ENCODE data around the gene LMBR1.
A peak's percentile ranks its signal among the peaks of the same experiment; 100 is the strongest.
"Not testable (repeated sequence)": the region's sequence is repeated elsewhere in the genome, so short reads cannot be mapped to it uniquely, and the experiment has no call there.

Gene LMBR1

GRCh38 chr7:156892821-156893706, at the start of gene LMBR1:
LMBR1 (minus strand) TSS chr7:156893183; CDS start chr7:156892993, 190 bp downstream.
- DNase-seq, result peak; percentile 95

DNA sequence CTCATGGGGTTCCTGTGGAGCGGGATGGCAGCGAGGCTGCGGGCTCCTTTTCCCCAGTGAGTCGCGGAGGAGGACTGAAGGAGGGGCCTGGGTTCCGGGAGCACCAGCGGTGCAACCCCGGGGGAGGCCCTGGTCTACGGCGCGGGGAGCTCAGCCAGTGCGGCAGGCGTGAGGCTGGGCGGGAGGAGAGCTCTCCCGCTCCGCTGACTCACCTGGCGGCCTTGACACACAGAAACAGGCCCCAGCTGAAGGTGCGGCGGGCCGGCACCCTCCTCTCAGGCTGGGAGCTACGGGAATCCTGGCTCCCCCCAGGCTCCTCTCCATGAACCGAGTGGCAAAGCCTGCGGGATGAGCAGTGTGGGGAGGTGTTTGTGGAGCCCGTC, 49.7 kb upstream of the LMBR1 start:
- no peak for DNase-seq

GRCh38 chr7:156941393-156942182, 48.6 kb upstream of the LMBR1 start:
- no peak for DNase-seq

- no peak for DNase-seq
Observed at GRCh38 chr7:156940421-156941122, 47.6 kb upstream of the LMBR1 start.

DNA sequence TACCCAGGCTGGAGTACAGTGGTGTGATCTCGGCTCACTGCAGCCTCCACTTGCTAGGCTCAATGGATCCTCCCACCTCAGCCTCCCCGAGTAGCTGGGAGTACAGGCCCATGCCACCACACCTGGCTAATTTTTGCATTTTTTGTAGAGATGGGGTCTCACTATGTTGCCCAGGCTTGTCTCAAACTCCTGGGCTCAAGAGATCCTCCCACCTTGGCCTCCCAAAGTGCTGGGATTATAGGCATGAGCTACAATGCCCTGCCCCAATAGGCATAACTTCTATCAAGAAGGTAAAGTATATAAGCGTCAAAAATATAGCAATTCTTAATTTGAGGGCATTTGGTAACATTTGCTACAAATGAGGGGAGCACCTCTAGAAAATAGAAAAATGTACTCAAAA, 43.8 kb upstream of the LMBR1 start:
- DNase-seq, result not testable (repeated sequence)

DNA sequence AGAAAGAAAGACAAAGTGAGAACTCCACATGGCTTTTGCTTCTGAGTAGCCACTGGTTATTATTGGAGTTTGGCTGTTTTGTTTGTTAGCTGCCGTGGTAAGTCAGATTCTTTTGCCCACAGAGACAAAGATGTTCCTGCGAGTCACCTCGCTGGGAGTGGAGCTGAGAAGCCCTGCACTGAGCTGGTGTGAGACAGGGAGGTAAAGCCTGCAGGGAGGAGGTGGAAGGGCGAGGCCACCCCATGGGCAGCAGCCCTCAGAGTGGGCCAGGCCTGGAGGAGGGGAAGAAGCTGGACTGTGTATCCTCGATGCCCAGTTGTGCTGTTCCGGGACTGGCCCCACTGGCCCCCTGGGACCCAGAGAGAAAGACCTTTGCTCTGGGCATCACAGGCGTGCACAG, 42.3 kb upstream of the LMBR1 start:
- no peak for DNase-seq

DNA sequence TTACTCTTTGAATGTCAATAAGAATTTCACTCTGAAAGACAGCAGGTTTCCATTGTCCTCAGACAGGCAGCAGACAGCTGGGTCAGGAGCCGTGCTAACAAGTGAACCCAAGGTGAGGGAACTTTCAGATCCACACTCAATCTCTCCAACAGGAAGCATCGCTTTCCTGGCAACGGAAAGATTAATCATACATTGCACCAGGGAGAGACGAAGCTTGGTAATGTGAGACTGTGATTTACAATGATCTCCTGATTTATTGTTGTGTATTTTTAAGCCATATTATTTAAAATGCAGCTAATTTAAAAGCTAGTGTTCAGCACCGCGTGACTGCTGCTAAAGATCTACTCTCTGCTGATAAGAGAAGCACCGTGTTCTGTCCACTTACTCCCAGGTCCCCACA, 39.0 kb upstream of the LMBR1 start:
- no peak for DNase-seq

- DNase-seq, result peak; percentile 28
Observed at GRCh38 chr7:156929789-156930539, 37.0 kb upstream of the LMBR1 start.

DNA sequence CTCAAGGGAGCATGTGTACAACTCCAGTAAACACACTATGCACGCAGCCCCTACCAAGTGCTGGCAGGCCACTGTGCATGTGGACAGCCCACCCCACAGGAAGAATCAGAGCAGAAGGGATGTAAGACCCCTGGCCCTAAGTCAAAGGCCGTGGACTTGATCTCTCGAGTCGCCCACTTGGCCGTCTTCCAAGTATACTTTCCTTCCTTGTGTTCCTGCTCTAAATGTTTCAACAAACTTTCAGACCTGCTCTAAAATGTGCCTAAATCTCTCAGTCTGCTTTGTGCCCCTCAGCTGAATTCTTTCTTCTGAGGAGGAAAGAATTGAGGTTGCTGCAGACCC, 35.4 kb upstream of the LMBR1 start:
- no peak for DNase-seq

GRCh38 chr7:156927571-156928405, 34.8 kb upstream of the LMBR1 start:
- no peak for DNase-seq

DNA sequence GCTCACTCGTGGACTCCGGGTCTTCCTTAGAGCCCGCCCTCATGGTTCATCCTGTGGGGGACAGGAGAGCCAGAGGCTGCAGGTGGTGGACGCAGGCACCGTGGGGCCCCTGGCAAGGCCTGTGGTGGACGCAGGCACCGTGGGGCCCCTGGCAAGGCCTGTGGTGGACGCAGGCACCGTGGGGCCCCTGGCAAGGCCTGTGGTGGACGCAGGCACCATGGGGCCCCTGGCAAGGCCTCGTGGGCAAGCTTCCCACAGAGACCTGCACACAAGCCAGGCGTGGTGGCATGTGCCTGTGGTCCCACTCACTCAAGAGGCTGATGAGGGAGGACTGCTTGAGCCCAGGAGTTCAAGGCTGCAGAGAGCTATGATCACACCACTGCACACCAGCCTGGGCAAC, 32.8 kb upstream of the LMBR1 start:
- not testable (repeated sequence) for DNase-seq

- not testable (repeated sequence) for DNase-seq
Observed at GRCh38 chr7:156922304-156922703, 29.3 kb upstream of the LMBR1 start.

GRCh38 chr7:156920487-156921373, 27.7 kb upstream of the LMBR1 start:
- DNase-seq, result not testable (repeated sequence)

DNA sequence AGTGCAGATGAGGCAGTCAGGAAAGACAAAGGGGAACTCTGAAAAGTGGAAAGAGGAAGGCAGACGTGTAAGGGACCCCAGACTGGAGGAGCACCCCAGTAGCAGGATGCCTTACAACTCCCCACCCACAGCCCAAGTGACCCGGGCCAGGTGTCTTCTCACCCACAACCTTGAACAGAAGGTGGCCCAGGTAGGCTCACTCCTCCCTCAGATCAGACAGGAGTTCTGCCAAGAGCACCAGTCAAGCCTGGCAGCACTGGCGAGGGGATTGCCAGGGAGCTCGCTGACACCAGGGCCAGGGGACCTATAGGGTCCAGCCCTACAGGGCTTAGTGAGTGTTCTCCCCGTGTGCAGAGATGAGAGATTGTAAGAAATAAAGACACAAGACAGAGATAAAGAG, 27.1 kb upstream of the LMBR1 start:
- no peak for DNase-seq

GRCh38 chr7:156919132-156919713, 26.2 kb upstream of the LMBR1 start:
- DNase-seq, result no peak

DNA sequence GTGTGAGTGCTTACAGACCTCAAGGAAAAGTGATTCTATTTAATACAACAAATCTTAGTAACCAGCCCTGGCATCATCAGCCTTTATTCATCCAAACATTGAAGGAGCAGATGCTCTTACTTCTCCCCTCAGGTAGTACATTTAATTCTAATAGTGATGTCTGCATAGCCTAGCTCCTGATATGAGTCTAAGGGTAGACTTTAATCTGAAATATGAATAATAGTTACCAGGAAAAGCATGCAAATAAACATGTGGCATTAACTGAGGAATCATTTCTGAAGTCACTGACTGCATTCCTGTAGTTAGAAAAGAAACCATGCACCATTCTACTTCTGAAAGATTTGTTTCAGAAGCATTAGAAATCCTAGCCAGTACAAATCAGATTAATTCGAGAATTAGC, 25.7 kb upstream of the LMBR1 start:
- DNase-seq, result no peak

- DNase-seq, result not testable (repeated sequence)
Observed at GRCh38 chr7:156909574-156910252, 16.7 kb upstream of the LMBR1 start.

DNA sequence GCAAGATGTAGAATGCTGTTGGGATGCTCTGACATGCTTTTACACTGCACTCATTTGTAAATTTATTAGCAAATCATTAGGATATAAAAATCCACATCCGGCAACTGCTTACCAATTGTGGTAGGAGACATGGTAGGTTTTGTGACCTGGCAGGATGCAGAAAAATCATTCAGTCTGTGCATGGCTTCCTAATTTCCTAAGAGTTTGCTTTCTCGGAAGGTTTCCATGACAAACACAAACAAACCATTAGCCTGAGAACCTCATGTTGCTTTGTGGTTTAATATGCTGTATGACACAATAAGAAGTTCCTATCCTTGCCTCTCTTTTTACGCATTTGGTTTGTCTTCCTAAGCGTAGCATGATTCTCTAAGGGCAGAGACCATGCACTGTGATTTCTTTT, 14.7 kb upstream of the LMBR1 start:
- no peak for DNase-seq

- DNase-seq, result no peak
Observed at GRCh38 chr7:156906200-156906649, 13.2 kb upstream of the LMBR1 start.

Data from CD4-positive, alpha-beta T cell treated with Interleukin-21 for 1 hour (primary cell).